Measurements from ENCODE around the gene PSME1.

PSME1 gene

GRCh38 chr14:24098927-24099813, 36.8 kb upstream of the PSME1 start:
- H3K36me3 ChIP-seq (ENCODE audit: low read length) = peaks cover 4% of the 10 kb centered on the region; the same call in 1 of the 2 replicates
- H3F3A ChIP-seq (ENCODE audit: insufficient read depth) = peaks cover 10% of the 10 kb centered on the region
- H3K9me3 ChIP-seq (ENCODE audit: insufficient read depth, low read length) = no peaks in the 10 kb centered on the region
- no peaks in the 10 kb centered on the region for H3K27me3 ChIP-seq (ENCODE audit: low read length)
- H3K4me2 ChIP-seq (ENCODE audit: low read depth, low read length, poor library complexity, severe bottlenecking) = no peak overlapping the region
- no peaks in the 10 kb centered on the region for H4K20me1 ChIP-seq (ENCODE audit: low read depth, low read length)
- H3K79me2 ChIP-seq (ENCODE audit: insufficient read depth, low read length) = peaks cover 8% of the 10 kb centered on the region; the same call in 1 of the 2 replicates
- no peak overlapping the region for H3K27ac ChIP-seq (ENCODE audit: low read depth, low read length)
- H3K9ac ChIP-seq (ENCODE audit: low read length) = no peak overlapping the region
- H3K4me3 ChIP-seq (ENCODE audit: insufficient read depth, low read length, poor library complexity, severe bottlenecking) = no peak overlapping the region
- no peak overlapping the region for H2AFZ ChIP-seq (ENCODE audit: low read depth, low read length, severe bottlenecking)
- no peaks in the 10 kb centered on the region for H3K9me2 ChIP-seq (replicated peaks; ENCODE audit: insufficient read depth, low read length)
- TF ChIP-seq EZH2phosphoT487 (conservative IDR thresholded peaks at IDR 0.05; ENCODE audit: low read length) (no peak), CTCF (IDR thresholded peaks at IDR 0.05; ENCODE audit: insufficient read depth, low read length, poor library complexity, severe bottlenecking) (no peak)

- Histone ChIP-seq H2AFZ (ENCODE audit: low read depth, low read length, severe bottlenecking) (no peak overlapping the region), H3K9ac (ENCODE audit: low read length) (no peak overlapping the region), H3K79me2 (ENCODE audit: insufficient read depth, low read length) (no peaks in the 10 kb centered on the region), H3K9me2 (replicated peaks; ENCODE audit: insufficient read depth, low read length) (no peaks in the 10 kb centered on the region), H3K27me3 (ENCODE audit: low read length) (no peaks in the 10 kb centered on the region), H3K9me3 (ENCODE audit: insufficient read depth, low read length) (no peaks in the 10 kb centered on the region), H3K36me3 (ENCODE audit: low read length) (peaks cover 4% of the 10 kb centered on the region; the same call in 1 of the 2 replicates), H3K4me2 (ENCODE audit: low read depth, low read length, poor library complexity, severe bottlenecking) (no peak overlapping the region), H3K4me3 (ENCODE audit: insufficient read depth, low read length, poor library complexity, severe bottlenecking) (no peak overlapping the region), H3F3A (ENCODE audit: insufficient read depth) (peaks cover 5% of the 10 kb centered on the region; the same call in 1 of the 2 replicates), H4K20me1 (ENCODE audit: low read depth, low read length) (no peaks in the 10 kb centered on the region), H3K27ac (ENCODE audit: low read depth, low read length) (no peak overlapping the region)
- no peak for TF ChIP-seq EZH2phosphoT487 (conservative IDR thresholded peaks at IDR 0.05; ENCODE audit: low read length)
- TF ChIP-seq CTCF (IDR thresholded peaks at IDR 0.05; ENCODE audit: insufficient read depth, low read length, poor library complexity, severe bottlenecking) = no peak
Measured at GRCh38 chr14:24100197-24100981, 35.6 kb upstream of the PSME1 start.

- no peak overlapping the region for H3K4me2 ChIP-seq (ENCODE audit: low read depth, low read length, poor library complexity, severe bottlenecking)
- H2AFZ ChIP-seq (ENCODE audit: low read depth, low read length, severe bottlenecking) = no peak overlapping the region
- H4K20me1 ChIP-seq (ENCODE audit: low read depth, low read length) = no peaks in the 10 kb centered on the region
- TF ChIP-seq CTCF (IDR thresholded peaks at IDR 0.05; ENCODE audit: insufficient read depth, low read length, poor library complexity, severe bottlenecking) = no peak
- TF ChIP-seq EZH2phosphoT487 (conservative IDR thresholded peaks at IDR 0.05; ENCODE audit: low read length) = no peak
- H3K27me3 ChIP-seq (ENCODE audit: low read length) = no peaks in the 10 kb centered on the region
- H3F3A ChIP-seq (ENCODE audit: insufficient read depth) = no peaks in the 10 kb centered on the region
- no peaks in the 10 kb centered on the region for H3K9me2 ChIP-seq (replicated peaks; ENCODE audit: insufficient read depth, low read length)
- H3K9me3 ChIP-seq (ENCODE audit: insufficient read depth, low read length) = no peaks in the 10 kb centered on the region
- no peak overlapping the region for H3K4me3 ChIP-seq (ENCODE audit: insufficient read depth, low read length, poor library complexity, severe bottlenecking)
- no peak overlapping the region for H3K27ac ChIP-seq (ENCODE audit: low read depth, low read length)
- no peak overlapping the region for H3K9ac ChIP-seq (ENCODE audit: low read length)
- H3K36me3 ChIP-seq (ENCODE audit: low read length) = peaks cover 4% of the 10 kb centered on the region; the same call in 1 of the 2 replicates
- H3K79me2 ChIP-seq (ENCODE audit: insufficient read depth, low read length) = no peaks in the 10 kb centered on the region
Measured at GRCh38 chr14:24100982-24101494, 35.0 kb upstream of the PSME1 start.

Data from SU-DHL-6 (cell line).